ENCODE results near the gene TRIM51.

- no peak for TF ChIP-seq EZH2 (IDR thresholded peaks at IDR 0.05)
- TF ChIP-seq POLR2AphosphoS5 (IDR thresholded peaks at IDR 0.05; ENCODE audit: borderline replicate concordance, low read depth, low read length) = no peak
- no peak for TF ChIP-seq FOXP2 (optimal IDR thresholded peaks at IDR 0.05; ENCODE audit: control extremely low read depth, extremely low read length, insufficient read depth)
Measured at GRCh38 chr11:55847453-55847852, 35.6 kb upstream of the TRIM51 start.
